Stimulated activated CD4-positive, alpha-beta T cell treated with anti-CD3 and anti-CD28 coated beads, Interleukin-15, amount 100 ng/mL, for 24 hours (primary cell): ENCODE results near the gene MEDAG.

Experiments used
- DNase-seq: peaks from one replicate; pipeline ENCODE4 v3.0.0-alpha.2; 2020

The MEDAG gene

GRCh38 chr13:30905932-30906383 is at the start of gene MEDAG:
Gene MEDAG (plus strand): TSS chr13:30906271. CDS start chr13:30906516, 245 bp downstream.
- no peak for DNase-seq

- DNase-seq: no peak
Measured at GRCh38 chr13:30857018-30857417, 49.1 kb upstream of the MEDAG start.

- DNase-seq: no peak
Measured at GRCh38 chr13:30857636-30858035, 48.4 kb upstream of the MEDAG start.

- no peak for DNase-seq
Measured at GRCh38 chr13:30859326-30859725, 46.7 kb upstream of the MEDAG start.

- no peak for DNase-seq
Measured at GRCh38 chr13:30861163-30861562, 44.9 kb upstream of the MEDAG start.

GRCh38 chr13:30861836-30862467 is 44.1 kb upstream of the MEDAG start:
- no peak for DNase-seq

GRCh38 chr13:30862707-30863106 is 43.4 kb upstream of the MEDAG start:
- no peak for DNase-seq

GRCh38 chr13:30863231-30863630 is 42.8 kb upstream of the MEDAG start:
- DNase-seq: no peak

- DNase-seq: no peak
Measured at GRCh38 chr13:30863796-30864195, 42.3 kb upstream of the MEDAG start.

GRCh38 chr13:30864433-30865122 is 41.5 kb upstream of the MEDAG start:
- no peak for DNase-seq

GRCh38 chr13:30865123-30866049 is 40.7 kb upstream of the MEDAG start:
- DNase-seq: peak; percentile 71

GRCh38 chr13:30866677-30867076 is 39.4 kb upstream of the MEDAG start:
- no peak for DNase-seq

GRCh38 chr13:30867089-30867669 is 38.9 kb upstream of the MEDAG start:
- DNase-seq: no peak

GRCh38 chr13:30868799-30869470 is 37.1 kb upstream of the MEDAG start:
- DNase-seq: no peak

GRCh38 chr13:30869491-30869890 is 36.6 kb upstream of the MEDAG start:
- DNase-seq: no peak

- DNase-seq: peak; percentile 40
Measured at GRCh38 chr13:30870049-30870884, 35.8 kb upstream of the MEDAG start.

GRCh38 chr13:30870916-30871587 is 35.0 kb upstream of the MEDAG start:
- DNase-seq: no peak

GRCh38 chr13:30871588-30872275 is 34.3 kb upstream of the MEDAG start:
- no peak for DNase-seq

GRCh38 chr13:30872276-30872594 is 33.8 kb upstream of the MEDAG start:
- no peak for DNase-seq

- DNase-seq: no peak
Measured at GRCh38 chr13:30872685-30873461, 33.2 kb upstream of the MEDAG start.
